Forelimb muscle (tissue), 1 donor: ENCODE data around the gene LRGUK. TPM values are rescaled to one million over a fixed set of nuclear protein-coding genes. Genes with fewer than 3 reads are reported as not detected.
A peak's percentile ranks its signal among the peaks of the same experiment; 100 is the strongest.

Experiments
- DNase-seq: peaks from one replicate; pipeline ENCODE4 v3.0.0-alpha.2; 2013; ENCODE audit warnings: low read depth
- polyA plus RNA-seq: library from polyadenylated mRNA; unstranded; fragments of 120-200 nt; gene quantifications from one replicate; pipeline ENCODE4 v1.2.1, GENCODE V29; 2013; ENCODE audit not compliant: insufficient read length

Gene LRGUK
- polyA plus RNA-seq, 1 donor: 1.0 TPM

- no peak for DNase-seq
These were observed 1.7 kb downstream of the LRGUK start for GRCh38 chr7:134128829-134129228.

GRCh38 chr7:134129856-134130523 is 2.9 kb downstream of the LRGUK start:
- DNase-seq: no peak

- no peak for DNase-seq
These were observed 6.9 kb downstream of the LRGUK start for GRCh38 chr7:134134004-134134403.

- peak; percentile 22 for DNase-seq
These were observed 14.0 kb downstream of the LRGUK start for GRCh38 chr7:134140889-134141867.

- no peak for DNase-seq
These were observed 14.7 kb downstream of the LRGUK start for GRCh38 chr7:134141868-134142264.

- no peak for DNase-seq
These were observed 26.5 kb downstream of the LRGUK start for GRCh38 chr7:134153493-134154136.

- no peak for DNase-seq
These were observed 27.5 kb downstream of the LRGUK start for GRCh38 chr7:134154581-134155130.

- no peak for DNase-seq
These were observed 28.1 kb downstream of the LRGUK start for GRCh38 chr7:134155206-134155605.

- no peak for DNase-seq
These were observed 28.7 kb downstream of the LRGUK start for GRCh38 chr7:134155871-134156270.

- no peak for DNase-seq
These were observed 38.1 kb downstream of the LRGUK start for GRCh38 chr7:134165252-134165651.

GRCh38 chr7:134167250-134167649 is 40.1 kb downstream of the LRGUK start:
- no peak for DNase-seq

GRCh38 chr7:134167841-134168240 is 40.7 kb downstream of the LRGUK start:
- no peak for DNase-seq

GRCh38 chr7:134174795-134175261 is 47.7 kb downstream of the LRGUK start:
- no peak for DNase-seq

- no peak for DNase-seq
These were observed 48.3 kb downstream of the LRGUK start for GRCh38 chr7:134175334-134176036.

- DNase-seq: no peak
These were observed 48.9 kb downstream of the LRGUK start for GRCh38 chr7:134176037-134176350.

GRCh38 chr7:134179036-134180011 is 52.2 kb downstream of the LRGUK start:
- DNase-seq: no peak

GRCh38 chr7:134180376-134180775 is 53.2 kb downstream of the LRGUK start:
- DNase-seq: no peak

GRCh38 chr7:134182078-134182477 is 54.9 kb downstream of the LRGUK start:
- no peak for DNase-seq

- DNase-seq: no peak
These were observed 57.6 kb downstream of the LRGUK start for GRCh38 chr7:134184767-134185166.

GRCh38 chr7:134186027-134186426 is 58.9 kb downstream of the LRGUK start:
- DNase-seq: no peak
